Liver (tissue), 3 donors: ENCODE results near the gene CDH26.

Experiments
- CTCF ChIP-seq: fragments of 150-350 bp; IDR thresholded peaks from 2 replicates; pipeline ENCODE4 v1.5.1; 2017; ENCODE audit warnings: improper control_type of control experiment, low read depth, low read length; ENCODE audit not compliant: missing input control
- FOXA1 ChIP-seq: IDR thresholded peaks from 2 replicates; pipeline ENCODE4 v1.6.1; 2016; ENCODE audit warnings: antibody characterized with exemption
- FOXA2 ChIP-seq: IDR thresholded peaks from 2 replicates; pipeline ENCODE4 v1.6.1; 2016; ENCODE audit warnings: antibody characterized with exemption
- JUND ChIP-seq, 2 donors: IDR thresholded peaks; 2 replicates each; pipeline ENCODE4 v1.6.1; 2016; ENCODE audit warnings: antibody characterized with exemption in 2 of 2
- REST ChIP-seq: IDR thresholded peaks from 2 replicates; pipeline ENCODE4 v1.6.1; 2016; ENCODE audit warnings: antibody characterized with exemption, mild to moderate bottlenecking
- RXRA ChIP-seq, 2 donors: IDR thresholded peaks; 2 replicates each; pipeline ENCODE4 v1.6.1; 2017 to 2018; ENCODE audit warnings: antibody characterized with exemption in 2 of 2, mild to moderate bottlenecking in 1 of 2
- SP1 ChIP-seq: IDR thresholded peaks from 2 replicates; pipeline ENCODE4 v1.6.1; 2018; ENCODE audit warnings: antibody characterized with exemption, mild to moderate bottlenecking
- TAF1 ChIP-seq: conservative IDR thresholded peaks from 2 replicates; pipeline ENCODE4 v1.6.1; 2016; ENCODE audit warnings: antibody characterized with exemption, mild to moderate bottlenecking
- YY1 ChIP-seq: IDR thresholded peaks from 2 replicates; pipeline ENCODE4 v1.6.1; 2016; ENCODE audit warnings: antibody characterized with exemption, mild to moderate bottlenecking
- TF ChIP-seq, protein P1 (sequence below): IDR thresholded peaks from 2 replicates; pipeline ENCODE4 v1.6.1; 2016; ENCODE audit warnings: antibody characterized with exemption
- TF ChIP-seq, protein P2 (sequence below): IDR thresholded peaks from 2 replicates; pipeline ENCODE4 v1.6.1; 2016; ENCODE audit warnings: antibody characterized with exemption
- donor health status: healthy.
- donor health status: healthy.

DNA sequence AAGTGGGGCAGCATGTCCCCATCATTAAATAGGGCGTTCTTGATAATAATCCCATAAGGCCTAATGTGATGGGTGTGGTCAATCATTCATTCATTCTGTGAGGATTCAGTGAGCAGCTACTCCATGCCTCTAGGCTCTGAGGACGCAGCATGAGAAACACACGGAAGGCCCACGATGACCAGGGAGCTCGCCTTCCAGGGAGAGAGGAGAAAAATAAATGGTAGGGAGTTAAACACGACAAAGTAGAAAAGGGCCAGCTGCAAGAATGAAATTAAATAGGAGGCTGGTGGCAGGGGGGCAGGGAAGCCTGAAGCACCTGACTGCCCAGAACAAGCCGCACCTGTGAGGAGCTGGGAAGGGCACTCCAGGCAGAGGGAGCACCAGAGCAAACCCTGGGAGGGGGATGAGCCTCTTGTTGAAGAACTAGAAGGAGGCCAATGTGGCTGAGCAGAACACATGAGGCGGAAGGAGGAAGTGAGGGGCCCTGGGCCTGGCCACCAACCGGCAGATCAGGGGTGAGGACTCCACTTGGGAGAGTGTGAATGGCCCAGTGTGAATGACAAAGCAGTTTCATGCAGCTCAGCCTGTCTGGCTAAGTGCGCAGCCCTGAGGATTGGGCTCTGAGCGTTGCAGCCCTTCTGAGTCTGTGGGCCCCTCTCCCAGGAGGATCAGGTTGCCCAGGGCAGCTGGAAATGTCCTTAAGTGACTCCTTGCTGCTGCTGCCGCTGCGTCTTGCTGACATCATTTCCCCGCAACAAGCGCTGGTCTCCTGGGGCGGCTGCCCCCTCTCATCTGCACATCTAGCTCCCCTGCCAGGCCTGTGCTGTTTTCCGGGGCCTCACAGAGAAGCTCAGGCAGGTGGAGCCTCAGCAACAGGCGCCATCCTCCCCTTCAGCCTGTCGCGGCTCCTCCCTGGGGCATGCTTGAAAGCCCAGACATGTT lies 99.9 kb downstream of the CDH26 start:
- TF ChIP-seq, protein P1, sequence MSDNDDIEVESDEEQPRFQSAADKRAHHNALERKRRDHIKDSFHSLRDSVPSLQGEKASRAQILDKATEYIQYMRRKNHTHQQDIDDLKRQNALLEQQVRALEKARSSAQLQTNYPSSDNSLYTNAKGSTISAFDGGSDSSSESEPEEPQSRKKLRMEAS, result no peak
- TF ChIP-seq CTCF (no peak), RXRA (IDR thresholded peaks at IDR 0.05) (no peak), REST (no peak), FOXA2 (no peak), YY1 (no peak), TAF1 (no peak), SP1 (no peak), FOXA1 (no peak), JUND (IDR thresholded peaks at IDR 0.05) (no peak)
- TF ChIP-seq, protein P2, sequence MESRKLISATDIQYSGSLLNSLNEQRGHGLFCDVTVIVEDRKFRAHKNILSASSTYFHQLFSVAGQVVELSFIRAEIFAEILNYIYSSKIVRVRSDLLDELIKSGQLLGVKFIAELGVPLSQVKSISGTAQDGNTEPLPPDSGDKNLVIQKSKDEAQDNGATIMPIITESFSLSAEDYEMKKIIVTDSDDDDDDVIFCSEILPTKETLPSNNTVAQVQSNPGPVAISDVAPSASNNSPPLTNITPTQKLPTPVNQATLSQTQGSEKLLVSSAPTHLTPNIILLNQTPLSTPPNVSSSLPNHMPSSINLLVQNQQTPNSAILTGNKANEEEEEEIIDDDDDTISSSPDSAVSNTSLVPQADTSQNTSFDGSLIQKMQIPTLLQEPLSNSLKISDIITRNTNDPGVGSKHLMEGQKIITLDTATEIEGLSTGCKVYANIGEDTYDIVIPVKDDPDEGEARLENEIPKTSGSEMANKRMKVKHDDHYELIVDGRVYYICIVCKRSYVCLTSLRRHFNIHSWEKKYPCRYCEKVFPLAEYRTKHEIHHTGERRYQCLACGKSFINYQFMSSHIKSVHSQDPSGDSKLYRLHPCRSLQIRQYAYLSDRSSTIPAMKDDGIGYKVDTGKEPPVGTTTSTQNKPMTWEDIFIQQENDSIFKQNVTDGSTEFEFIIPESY, result no peak
